Pulmonary artery endothelial cell (primary cell): ENCODE data around the gene GPR42. TPM values are rescaled to one million over a fixed set of nuclear protein-coding genes. Genes with fewer than 3 reads are reported as not detected.
"Not testable (repeated sequence)": the region's sequence is repeated elsewhere in the genome, so short reads cannot be mapped to it uniquely, and the experiment has no call there.

Experiments used
- DNase-seq: peaks from one replicate; pipeline ENCODE4 v3.0.0-alpha.2; 2011; ENCODE audit warnings: low read depth, low spot score
- total RNA-seq: library from RNA; depleted of rRNA; stranded (reverse); fragments of >200 nt; gene quantifications from 2 replicates; pipeline ENCODE4 v1.2.3, GENCODE V29; 2014

Gene GPR42
- total RNA-seq, 1 donor from 2014 or later = not detected

DNA sequence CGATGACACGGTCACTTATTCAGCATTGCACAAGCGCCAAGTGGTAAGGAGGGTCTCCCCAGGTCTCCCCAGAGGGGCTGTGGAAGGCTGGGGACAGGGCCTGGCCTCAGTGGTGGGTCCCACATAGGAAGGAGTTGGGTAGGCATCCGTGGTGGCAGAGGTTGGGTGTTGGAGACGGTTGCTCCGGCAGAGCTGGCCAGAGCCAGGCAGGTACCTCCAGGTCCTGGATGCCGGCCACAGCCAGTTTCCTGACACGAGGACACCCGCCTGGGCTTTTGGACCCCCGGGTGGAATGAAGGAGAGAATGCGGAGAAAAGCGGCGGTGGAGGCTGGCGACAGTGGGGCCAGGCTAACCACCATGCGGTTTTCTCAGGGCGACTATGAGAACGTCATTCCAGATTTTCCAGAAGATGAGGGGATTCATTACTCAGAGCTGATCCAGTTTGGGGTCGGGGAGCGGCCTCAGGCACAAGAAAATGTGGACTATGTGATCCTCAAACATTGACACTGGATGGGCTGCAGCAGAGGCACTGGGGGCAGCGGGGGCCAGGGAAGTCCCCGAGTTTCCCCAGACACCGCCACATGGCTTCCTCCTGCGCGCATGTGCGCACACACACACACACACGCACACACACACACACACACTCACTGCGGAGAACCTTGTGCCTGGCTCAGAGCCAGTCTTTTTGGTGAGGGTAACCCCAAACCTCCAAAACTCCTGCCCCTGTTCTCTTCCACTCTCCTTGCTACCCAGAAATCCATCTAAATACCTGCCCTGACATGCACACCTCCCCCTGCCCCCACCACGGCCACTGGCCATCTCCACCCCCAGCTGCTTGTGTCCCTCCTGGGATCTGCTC is 24.4 kb upstream of the GPR42 start:
- DNase-seq = no peak

DNA sequence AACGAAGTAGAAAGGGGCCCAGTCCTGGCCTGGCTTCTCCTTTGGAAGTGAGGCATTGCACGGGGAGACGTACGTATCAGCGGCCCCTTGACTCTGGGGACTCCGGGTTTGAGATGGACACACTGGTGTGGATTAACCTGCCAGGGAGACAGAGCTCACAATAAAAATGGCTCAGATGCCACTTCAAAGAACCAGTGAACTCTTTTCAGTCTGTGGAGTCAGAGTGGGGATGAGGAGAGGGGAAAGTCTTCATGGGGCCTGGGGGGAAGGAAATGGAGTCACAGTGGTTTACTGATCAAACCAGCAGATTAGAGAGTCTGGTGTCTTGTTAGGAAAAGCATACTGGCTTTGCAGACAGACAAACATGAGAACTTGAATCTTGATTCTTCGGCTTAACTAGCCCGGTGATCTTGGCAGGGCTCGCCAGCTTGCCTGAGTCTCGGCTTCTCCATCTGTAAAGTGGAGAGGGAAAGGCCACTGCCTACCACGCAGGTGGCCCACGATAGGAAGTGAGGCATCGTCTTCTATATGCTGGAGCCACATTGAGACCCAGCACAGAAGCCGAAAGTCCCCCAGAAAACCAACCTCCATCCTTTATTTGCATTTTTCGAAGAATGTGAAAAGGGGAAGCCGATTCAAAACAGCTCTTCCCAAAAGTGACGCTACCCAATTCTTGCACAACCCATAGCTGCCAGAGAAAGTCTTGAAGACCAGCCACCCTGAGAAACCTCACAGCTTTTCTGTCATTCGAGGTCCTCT is 23.5 kb upstream of the GPR42 start, which contains the start of gene FFAR1:
Gene FFAR1 (plus strand): TSS at position 732 of the 759 bp plus-strand sequence. CDS start 3,650 bp downstream, outside the sequence.
- DNase-seq = no peak

DNA sequence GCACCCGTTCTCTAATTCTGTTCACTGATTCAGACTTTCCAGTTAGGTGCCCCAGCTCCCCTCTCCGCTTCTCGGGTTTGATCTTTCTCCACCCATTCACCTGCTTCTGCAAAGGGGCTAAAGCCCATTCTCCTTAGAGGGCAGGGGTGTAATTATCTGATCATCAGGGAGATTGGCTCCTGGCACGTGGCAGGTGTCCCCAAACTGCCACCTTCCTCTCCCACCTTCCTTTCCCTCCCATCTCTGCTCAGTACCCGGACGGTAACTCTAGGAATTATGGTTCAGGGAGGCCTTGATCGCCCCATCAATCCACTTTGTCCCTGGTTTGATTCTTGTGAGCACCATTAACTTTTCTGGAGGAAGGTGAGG is 23.0 kb upstream of the GPR42 start:
- DNase-seq = no peak

DNA sequence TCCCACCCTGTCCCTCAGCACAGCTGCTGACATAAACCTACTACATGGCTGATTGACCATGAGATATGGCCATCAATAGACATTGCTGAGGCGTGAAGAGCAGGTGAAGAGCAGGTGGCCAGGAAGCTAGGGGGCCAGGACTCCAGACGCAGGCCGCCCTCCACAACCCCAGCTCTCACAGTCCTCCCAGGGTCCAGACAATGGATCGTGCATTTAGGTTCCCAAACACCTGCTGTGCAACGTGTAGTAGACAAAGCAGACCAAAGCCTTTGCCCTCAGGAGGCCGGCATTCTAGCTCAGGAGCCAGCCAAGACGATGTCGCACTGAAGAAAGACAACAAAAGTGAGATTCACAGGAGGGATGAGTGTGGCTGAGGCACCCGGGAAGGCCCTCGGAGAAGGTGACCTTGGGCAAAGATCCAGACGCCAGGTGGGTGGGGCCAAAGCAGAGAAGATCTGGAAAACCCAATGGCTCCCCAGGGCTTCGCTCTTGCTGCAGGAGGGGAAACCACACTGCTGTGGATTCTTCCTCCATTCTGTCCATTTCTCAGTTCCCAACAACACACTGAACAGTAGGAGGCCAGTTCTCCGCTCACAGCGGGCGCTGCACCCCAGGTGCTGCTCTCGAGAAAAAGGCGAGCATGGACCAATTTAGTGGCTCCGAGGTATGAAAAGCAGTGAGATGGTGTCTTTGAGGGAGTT is 21.8 kb upstream of the GPR42 start:
- DNase-seq = no peak

DNA sequence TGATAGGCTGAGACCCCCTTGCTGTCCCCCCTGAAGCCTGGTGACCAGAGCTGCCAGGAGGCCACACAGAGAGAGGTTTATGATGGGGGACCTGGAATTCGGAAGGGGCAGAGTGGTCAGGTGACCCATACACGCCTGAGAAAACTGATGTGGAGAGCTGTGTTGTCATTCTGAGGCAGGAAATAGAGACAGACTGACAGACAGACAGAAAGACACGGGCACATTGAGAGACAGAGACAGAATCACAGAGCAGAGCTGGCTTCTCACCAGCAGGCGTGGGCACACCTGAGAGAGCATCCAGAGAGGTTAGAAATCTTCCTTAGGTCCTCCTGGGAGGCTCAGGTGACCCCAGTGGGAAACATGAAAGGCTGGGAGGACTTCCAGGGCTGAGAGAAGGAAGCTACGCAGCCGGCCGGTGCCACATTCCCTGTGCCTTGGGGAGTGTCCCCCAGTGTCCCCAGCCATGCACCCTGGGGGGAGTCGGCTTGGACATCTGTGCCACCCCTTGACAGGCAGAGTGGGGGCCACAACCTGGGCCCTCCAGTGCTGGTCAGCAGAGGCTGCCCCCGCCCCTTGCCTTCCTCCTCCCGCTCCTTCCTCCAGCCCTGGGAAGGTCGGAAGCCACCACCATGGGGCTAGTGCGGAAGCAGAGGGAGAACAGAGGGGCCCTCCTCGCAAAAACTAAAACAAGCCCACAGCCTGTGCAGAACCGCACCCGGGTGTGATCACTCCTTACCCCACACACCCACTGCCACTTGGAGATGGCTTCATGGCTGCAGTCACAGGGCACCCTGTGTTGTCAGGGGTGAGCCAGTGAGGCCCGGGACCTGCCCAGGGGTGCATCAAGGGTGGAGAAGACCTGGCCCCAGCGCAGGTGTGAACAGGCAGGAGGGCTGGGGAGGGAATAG is 21.0 kb upstream of the GPR42 start:
- no peak for DNase-seq

DNA sequence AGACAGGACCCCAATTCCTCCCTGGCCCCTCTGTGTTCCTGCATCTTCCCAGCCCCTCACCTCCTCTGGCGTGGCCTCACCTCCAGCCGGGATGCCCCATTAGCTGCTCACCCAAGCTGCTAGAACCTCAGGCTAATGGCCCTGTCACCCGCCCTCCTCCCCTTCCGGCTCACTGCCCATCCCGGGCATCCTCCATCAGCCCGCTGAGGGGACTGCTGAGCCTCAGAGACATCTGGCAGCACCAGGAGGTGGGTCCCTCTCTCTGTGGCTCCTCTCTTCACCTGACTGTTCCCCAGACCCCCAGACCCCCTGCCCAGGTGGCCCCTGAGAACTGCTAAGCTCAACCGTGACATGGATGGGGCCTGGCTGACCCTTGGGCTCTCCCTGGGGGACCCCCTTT is 20.3 kb upstream of the GPR42 start:
- no peak for DNase-seq

DNA sequence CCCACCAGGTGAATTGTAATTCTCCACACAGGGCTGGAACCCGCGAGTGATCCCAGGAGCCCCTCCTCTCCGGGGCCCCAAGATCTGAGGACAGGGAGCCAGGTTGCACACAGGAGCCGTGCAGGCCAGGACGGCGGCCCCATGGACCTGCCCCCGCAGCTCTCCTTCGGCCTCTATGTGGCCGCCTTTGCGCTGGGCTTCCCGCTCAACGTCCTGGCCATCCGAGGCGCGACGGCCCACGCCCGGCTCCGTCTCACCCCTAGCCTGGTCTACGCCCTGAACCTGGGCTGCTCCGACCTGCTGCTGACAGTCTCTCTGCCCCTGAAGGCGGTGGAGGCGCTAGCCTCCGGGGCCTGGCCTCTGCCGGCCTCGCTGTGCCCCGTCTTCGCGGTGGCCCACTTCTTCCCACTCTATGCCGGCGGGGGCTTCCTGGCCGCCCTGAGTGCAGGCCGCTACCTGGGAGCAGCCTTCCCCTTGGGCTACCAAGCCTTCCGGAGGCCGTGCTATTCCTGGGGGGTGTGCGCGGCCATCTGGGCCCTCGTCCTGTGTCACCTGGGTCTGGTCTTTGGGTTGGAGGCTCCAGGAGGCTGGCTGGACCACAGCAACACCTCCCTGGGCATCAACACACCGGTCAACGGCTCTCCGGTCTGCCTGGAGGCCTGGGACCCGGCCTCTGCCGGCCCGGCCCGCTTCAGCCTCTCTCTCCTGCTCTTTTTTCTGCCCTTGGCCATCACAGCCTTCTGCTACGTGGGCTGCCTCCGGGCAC is 19.3 kb upstream of the GPR42 start:
- no peak for DNase-seq

DNA sequence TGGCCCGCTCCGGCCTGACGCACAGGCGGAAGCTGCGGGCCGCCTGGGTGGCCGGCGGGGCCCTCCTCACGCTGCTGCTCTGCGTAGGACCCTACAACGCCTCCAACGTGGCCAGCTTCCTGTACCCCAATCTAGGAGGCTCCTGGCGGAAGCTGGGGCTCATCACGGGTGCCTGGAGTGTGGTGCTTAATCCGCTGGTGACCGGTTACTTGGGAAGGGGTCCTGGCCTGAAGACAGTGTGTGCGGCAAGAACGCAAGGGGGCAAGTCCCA is 18.8 kb upstream of the GPR42 start:
- no peak for DNase-seq

DNA sequence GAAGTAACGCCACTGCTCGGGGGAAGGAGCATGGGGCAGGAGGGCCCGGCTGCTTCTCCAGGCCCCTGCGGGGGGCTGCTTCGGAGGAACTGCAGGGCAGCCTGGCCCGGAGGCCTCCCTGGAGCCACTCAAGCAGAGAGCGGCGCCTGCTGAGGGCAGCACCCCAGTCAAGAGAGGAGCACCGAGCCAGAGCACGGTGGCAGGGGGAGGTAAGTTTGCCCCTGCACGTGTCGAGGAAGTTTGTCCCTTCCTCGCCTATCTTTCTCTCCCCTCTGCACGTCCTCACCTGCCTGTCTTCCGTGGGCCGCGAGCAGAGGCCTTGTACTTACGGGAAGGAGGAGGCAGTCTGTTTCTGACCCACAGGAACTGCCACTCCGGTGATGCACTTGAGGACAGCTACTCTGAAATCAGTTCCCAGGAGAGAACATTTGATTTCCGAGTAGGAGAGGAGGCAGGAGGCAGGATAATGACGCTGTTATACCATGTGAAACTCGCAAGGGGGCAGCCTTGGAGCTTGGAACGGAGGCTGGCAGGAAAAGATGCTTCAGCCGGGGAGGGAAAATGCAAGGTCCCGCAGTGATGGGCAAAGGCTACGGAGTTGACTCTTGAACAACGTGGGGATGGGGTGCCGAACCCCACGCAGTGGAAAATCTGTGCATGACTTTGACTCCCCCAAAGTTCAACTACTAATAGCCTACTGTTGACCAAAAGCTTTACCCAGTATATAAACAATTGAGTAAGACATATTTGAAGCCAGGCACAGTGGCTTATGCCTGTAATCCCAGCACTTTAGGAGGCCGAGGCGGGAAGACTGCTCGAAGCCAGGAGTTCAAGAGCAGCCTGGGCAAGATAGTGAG is 18.2 kb upstream of the GPR42 start:
- DNase-seq = peak; percentile 19

DNA sequence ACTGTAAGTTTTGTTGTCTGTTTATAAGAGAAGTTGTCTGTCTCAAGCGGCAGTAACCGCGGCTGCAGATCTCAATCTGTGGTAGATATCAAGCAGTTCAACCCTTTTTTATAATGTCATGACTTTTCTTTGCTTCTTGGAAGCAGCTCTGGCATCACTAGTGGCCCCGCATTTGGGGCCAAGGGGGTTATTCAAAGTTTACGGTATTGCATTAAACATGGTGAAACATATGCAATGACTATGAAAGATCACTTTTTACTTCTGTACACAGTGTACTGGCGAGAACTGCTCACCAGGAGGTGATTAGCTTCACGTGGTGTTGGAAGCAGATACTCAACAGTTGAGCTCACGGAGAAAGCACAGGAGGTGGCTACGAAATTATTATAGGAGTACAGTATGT is 17.2 kb upstream of the GPR42 start:
- no peak for DNase-seq

DNA sequence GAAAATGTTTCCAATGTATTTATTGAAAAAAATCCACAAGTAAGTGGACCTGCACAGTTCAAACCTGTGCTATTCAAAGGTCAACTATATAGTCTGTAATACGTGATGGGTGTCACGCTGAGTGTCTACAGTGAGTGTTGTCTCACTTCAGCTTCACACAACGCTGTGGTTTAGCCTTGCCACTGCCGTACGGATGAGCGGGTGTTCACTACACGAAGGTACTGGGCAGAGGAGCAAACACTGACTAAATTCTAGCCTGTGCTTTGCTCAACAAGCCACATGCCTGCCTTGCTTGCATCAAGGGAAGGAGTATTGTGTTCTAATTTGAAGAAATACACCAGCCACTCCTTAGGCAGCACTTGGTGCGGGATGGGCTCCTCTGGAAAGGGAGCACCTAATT is 16.0 kb upstream of the GPR42 start:
- DNase-seq = no peak

DNA sequence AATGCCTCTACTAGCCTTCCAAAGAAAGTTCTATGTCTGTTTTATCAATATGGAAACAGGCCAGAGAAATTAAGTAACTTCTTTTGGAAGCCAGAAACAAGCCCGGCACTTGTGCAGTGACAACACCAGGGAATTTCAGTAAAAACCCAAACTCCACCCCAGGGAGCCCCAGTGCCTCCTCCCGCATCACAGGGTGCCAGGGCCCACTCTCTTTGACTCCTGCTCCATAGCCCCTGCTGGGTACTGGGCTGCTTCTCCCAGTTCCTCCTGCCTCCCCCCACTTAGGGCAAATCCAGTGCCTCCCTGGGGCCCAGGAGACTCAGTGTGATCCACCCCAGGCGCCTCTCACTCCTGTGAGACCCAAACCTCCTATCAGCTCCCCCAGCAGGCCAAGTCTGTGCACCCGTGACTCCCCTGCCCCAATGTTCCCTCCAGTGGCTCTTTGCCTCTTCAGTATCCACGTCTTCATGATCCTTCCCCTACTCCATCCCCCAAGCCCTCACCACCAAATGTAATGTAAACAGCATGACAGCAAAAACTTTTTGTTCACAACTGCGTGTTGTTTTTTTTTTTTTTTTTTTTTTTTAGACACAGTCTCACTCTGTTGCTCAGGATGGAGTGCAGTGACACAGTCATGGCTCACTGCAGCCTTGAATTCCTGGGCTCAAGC is 14.9 kb upstream of the GPR42 start:
- DNase-seq = no peak

DNA sequence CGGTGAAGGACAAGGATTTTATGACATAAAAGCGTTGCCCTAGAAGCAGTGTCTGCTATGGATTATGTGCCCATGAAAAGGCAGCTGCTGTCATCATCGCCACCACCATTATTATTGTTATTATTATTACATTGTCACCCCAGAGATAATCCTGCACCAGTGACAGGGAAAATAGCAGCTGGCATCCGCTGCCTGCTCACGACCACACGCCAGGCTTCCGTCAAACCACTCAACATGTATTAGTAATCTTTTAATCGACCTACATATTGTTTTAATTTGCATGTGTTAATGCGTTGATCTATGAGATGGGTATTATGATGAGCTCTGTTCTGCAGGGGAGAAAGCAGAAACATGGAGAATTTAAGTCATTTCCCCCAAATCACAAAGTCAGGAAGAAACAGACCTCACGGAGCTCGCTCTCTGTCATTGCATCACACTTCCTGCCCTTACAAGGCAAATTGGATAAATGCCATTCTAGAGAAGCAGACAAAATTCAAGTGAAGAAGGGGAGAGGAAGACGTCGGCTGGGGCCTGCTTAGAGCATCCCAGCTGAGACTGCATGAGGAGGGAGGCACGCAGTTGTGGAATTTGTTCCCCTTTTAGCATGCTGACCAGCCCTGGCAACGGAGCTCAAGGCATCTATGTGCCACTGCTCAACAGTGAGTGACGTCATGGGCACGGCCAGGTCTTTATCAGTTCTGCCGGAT is 12.8 kb upstream of the GPR42 start, which contains the start of gene FFAR3:
Gene FFAR3 (plus strand): TSS at position 594 of the 707 bp plus-strand sequence. CDS start 431 bp downstream, outside the sequence.
- no peak for DNase-seq

DNA sequence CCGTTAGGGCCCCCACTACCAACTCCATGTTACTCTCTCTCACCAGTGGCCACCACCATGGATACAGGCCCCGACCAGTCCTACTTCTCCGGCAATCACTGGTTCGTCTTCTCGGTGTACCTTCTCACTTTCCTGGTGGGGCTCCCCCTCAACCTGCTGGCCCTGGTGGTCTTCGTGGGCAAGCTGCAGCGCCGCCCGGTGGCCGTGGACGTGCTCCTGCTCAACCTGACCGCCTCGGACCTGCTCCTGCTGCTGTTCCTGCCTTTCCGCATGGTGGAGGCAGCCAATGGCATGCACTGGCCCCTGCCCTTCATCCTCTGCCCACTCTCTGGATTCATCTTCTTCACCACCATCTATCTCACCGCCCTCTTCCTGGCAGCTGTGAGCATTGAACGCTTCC is 12.0 kb upstream of the GPR42 start:
- not testable (repeated sequence) for DNase-seq

DNA sequence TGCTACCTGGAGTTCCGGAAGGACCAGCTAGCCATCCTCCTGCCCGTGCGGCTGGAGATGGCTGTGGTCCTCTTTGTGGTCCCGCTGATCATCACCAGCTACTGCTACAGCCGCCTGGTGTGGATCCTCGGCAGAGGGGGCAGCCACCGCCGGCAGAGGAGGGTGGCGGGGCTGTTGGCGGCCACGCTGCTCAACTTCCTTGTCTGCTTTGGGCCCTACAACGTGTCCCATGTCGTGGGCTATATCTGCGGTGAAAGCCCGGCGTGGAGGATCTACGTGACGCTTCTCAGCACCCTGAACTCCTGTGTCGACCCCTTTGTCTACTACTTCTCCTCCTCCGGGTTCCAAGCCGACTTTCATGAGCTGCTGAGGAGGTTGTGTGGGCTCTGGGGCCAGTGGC is 11.5 kb upstream of the GPR42 start:
- not testable (repeated sequence) for DNase-seq

DNA sequence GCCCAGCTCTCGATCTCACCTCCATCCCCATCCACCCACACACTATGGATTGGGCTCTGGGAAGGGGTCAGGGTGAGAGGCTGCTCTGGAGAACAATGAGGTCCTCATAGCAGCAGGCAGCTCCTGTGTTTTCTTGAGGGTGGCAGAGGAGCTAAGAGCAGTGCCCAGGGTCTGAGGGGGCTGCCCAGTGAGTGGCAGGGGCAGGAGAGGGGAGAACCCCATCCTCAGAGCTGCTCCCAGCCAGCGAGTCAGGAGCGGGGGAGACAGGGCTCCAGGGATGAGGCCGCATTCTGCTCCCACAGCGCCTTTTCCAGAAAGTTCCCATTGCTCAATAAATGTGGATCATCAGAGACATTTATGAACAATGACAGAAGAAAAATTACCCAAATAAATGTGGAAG is 10.8 kb upstream of the GPR42 start:
- DNase-seq = not testable (repeated sequence)

DNA sequence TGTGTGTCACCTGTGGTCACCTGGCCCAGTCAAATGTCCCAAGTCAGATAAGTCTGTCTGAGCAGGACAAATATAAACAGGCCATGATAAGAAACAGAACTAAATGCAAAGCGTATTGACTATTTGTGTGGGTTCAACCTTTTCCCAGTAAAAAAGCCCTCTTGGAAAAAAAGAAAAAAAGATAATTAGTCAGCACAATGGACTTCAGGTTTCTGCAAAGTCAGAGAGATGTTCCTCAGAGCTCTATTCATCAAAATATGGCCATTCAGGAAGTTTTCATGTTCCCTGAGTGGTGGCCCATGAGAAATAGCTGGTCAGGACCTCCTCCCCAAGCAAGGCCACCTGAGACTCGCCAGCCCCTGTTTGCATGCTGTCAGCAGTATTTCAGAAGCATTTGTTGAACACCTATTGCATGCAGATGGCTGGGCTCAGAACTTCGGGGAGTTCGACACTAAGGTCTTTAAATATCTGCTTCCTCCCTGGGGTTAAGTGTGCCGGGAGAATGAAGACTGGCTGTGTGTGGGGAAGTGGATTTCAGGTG is 9.9 kb upstream of the GPR42 start:
- no peak for DNase-seq
